ENCODE measurements around the gene SLC27A2.

The SLC27A2 gene

GRCh38 chr15:50140983-50141382 lies 41.0 kb upstream of the SLC27A2 start (continued):
- TF ChIP-seq TOX (CRISPR knock-in tag; IDR thresholded peaks at IDR 0.05; ENCODE audit: borderline replicate concordance) (no peak), ZNF8 (CRISPR knock-in tag; IDR thresholded peaks at IDR 0.05) (no peak), ZNF70 (CRISPR knock-in tag; IDR thresholded peaks at IDR 0.05) (no peak), ISL1 (CRISPR knock-in tag; IDR thresholded peaks at IDR 0.05) (no peak)

GRCh38 chr15:50141856-50142255 lies 40.1 kb upstream of the SLC27A2 start:
- ATAC-seq: no peak
- TF ChIP-seq GLIS3 (CRISPR knock-in tag; IDR thresholded peaks at IDR 0.05) (no peak), TCF4 (CRISPR knock-in tag; IDR thresholded peaks at IDR 0.05; ENCODE audit: borderline replicate concordance) (no peak), ZFP3 (CRISPR knock-in tag; IDR thresholded peaks at IDR 0.05) (no peak), POU6F1 (CRISPR knock-in tag; IDR thresholded peaks at IDR 0.05; ENCODE audit: borderline replicate concordance, low read depth) (no peak), ZFP30 (CRISPR knock-in tag; IDR thresholded peaks at IDR 0.05) (no peak), SNAI2 (CRISPR knock-in tag; IDR thresholded peaks at IDR 0.05) (no peak), ARNTL (CRISPR knock-in tag; IDR thresholded peaks at IDR 0.05; ENCODE audit: borderline replicate concordance, low read depth) (no peak), TSHZ2 (CRISPR knock-in tag; IDR thresholded peaks at IDR 0.05) (no peak), ZNF8 (CRISPR knock-in tag; IDR thresholded peaks at IDR 0.05) (no peak), ESRRG (CRISPR knock-in tag; IDR thresholded peaks at IDR 0.05) (no peak)

GRCh38 chr15:50143255-50143860 lies 38.6 kb upstream of the SLC27A2 start:
- no peak for ATAC-seq
- no peak for TF ChIP-seq POU6F1 (CRISPR knock-in tag; IDR thresholded peaks at IDR 0.05; ENCODE audit: borderline replicate concordance, low read depth)
- TF ChIP-seq ZFP3 (CRISPR knock-in tag; IDR thresholded peaks at IDR 0.05): no peak
- TF ChIP-seq ZNF8 (CRISPR knock-in tag; IDR thresholded peaks at IDR 0.05): no peak
- TF ChIP-seq ZNF565 (CRISPR knock-in tag; conservative IDR thresholded peaks at IDR 0.05; ENCODE audit: low read depth): no peak
- no peak for TF ChIP-seq ZFP30 (CRISPR knock-in tag; IDR thresholded peaks at IDR 0.05)
- no peak for TF ChIP-seq TOX (CRISPR knock-in tag; IDR thresholded peaks at IDR 0.05; ENCODE audit: borderline replicate concordance)
- no peak for TF ChIP-seq ESRRG (CRISPR knock-in tag; IDR thresholded peaks at IDR 0.05)
- TF ChIP-seq RARB (CRISPR knock-in tag; IDR thresholded peaks at IDR 0.05): no peak
- TF ChIP-seq GLIS3 (CRISPR knock-in tag; IDR thresholded peaks at IDR 0.05): no peak
- no peak for TF ChIP-seq TCF4 (CRISPR knock-in tag; IDR thresholded peaks at IDR 0.05; ENCODE audit: borderline replicate concordance)
- TF ChIP-seq BACH2 (CRISPR knock-in tag; IDR thresholded peaks at IDR 0.05; ENCODE audit: borderline replicate concordance): no peak
- no peak for TF ChIP-seq ZNF70 (CRISPR knock-in tag; IDR thresholded peaks at IDR 0.05)
- TF ChIP-seq OSR1 (CRISPR knock-in tag; IDR thresholded peaks at IDR 0.05): no peak
- TF ChIP-seq CSDC2 (CRISPR knock-in tag; IDR thresholded peaks at IDR 0.05): no peak
- TF ChIP-seq ZC3H10 (CRISPR knock-in tag; IDR thresholded peaks at IDR 0.05): no peak
- TF ChIP-seq TSHZ2 (CRISPR knock-in tag; IDR thresholded peaks at IDR 0.05): no peak

Data from SK-N-SH treated with all-trans-retinoic acid at 6 μM for 48 hours (cell line).